ENCODE data around the gene CYTH1. TPM values are rescaled to one million over a fixed set of nuclear protein-coding genes. Genes with fewer than 3 reads are reported as not detected.
A peak's percentile ranks its signal among the peaks of the same experiment; 100 is the strongest.

The CYTH1 gene
- polyA plus RNA-seq, 1 experiment, result 12.8 TPM

DNA sequence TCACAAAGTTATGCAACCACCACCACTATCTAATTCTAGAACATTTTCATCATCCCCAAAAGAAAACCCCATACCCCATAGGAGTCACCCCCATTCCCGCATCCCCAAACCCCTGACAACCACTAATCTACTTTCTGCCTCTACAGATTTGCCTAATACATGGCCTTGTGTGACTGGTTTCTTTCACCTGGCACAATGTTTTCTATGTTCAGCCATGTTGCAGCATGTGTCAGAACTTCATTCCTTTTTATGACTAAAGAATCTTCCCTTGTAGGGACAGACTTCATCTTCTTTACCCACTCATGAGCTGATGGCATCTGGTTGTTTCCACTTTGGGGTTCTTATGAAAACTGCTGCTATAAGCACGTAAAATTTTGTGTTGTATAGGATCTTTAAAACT is 34.6 kb downstream of the CYTH1 start:
- TF ChIP-seq, protein P1, sequence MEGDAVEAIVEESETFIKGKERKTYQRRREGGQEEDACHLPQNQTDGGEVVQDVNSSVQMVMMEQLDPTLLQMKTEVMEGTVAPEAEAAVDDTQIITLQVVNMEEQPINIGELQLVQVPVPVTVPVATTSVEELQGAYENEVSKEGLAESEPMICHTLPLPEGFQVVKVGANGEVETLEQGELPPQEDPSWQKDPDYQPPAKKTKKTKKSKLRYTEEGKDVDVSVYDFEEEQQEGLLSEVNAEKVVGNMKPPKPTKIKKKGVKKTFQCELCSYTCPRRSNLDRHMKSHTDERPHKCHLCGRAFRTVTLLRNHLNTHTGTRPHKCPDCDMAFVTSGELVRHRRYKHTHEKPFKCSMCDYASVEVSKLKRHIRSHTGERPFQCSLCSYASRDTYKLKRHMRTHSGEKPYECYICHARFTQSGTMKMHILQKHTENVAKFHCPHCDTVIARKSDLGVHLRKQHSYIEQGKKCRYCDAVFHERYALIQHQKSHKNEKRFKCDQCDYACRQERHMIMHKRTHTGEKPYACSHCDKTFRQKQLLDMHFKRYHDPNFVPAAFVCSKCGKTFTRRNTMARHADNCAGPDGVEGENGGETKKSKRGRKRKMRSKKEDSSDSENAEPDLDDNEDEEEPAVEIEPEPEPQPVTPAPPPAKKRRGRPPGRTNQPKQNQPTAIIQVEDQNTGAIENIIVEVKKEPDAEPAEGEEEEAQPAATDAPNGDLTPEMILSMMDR (IDR thresholded peaks at IDR 0.05; ENCODE audit: insufficient read depth, low read depth, low read length), result no peak
- POLR2A ChIA-PET, result no interaction called here
- CTCF ChIA-PET, result interaction anchor here (1.7 kb wide), 1 partner anchor 38 kb away, joined by 5 read pairs; no protein-coding TSS in a partner anchor
- no peak overlapping the region for H3K4me3 ChIP-seq (ENCODE audit: low read depth, low read length)
- no peaks in the 10 kb centered on the region for H3K27me3 ChIP-seq (ENCODE audit: control insufficient read depth, insufficient read depth, low read length)
- no peak for DNase-seq (ENCODE audit: low read depth)
- no peaks in the 10 kb centered on the region for H3K36me3 ChIP-seq (ENCODE audit: control insufficient read depth, insufficient read depth, low read length)

DNA sequence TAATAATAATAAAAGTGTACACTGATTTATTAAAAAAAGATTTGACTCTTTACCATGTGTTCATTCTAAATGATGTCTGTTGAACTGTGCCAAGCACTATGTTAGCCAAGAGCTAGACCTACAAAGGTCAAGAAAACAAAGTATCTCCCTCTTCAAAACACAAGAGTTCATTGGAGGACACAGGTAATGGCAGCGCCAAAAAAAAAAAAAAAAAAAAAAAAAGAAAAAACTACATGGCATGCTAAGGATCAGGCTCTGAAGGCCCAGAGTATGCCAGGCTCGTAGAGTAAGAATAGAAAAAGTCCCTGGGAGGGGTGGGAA is 35.2 kb downstream of the CYTH1 start:
- no peak overlapping the region for H3K4me3 ChIP-seq (ENCODE audit: low read depth, low read length)
- TF ChIP-seq, protein P1 (IDR thresholded peaks at IDR 0.05; ENCODE audit: insufficient read depth, low read depth, low read length), result no peak
- ChIA-PET POLR2A (no interaction called here), CTCF (interaction anchor here (0.7 to 2.1 kb wide), 7 partner anchors 16 to 597 kb away, joined by 3 to 10 read pairs (median 4); no protein-coding TSS in a partner anchor)
- no peak for DNase-seq (ENCODE audit: low read depth)
- no peaks in the 10 kb centered on the region for H3K36me3 ChIP-seq (ENCODE audit: control insufficient read depth, insufficient read depth, low read length)
- H3K27me3 ChIP-seq (ENCODE audit: control insufficient read depth, insufficient read depth, low read length), result no peaks in the 10 kb centered on the region

DNA sequence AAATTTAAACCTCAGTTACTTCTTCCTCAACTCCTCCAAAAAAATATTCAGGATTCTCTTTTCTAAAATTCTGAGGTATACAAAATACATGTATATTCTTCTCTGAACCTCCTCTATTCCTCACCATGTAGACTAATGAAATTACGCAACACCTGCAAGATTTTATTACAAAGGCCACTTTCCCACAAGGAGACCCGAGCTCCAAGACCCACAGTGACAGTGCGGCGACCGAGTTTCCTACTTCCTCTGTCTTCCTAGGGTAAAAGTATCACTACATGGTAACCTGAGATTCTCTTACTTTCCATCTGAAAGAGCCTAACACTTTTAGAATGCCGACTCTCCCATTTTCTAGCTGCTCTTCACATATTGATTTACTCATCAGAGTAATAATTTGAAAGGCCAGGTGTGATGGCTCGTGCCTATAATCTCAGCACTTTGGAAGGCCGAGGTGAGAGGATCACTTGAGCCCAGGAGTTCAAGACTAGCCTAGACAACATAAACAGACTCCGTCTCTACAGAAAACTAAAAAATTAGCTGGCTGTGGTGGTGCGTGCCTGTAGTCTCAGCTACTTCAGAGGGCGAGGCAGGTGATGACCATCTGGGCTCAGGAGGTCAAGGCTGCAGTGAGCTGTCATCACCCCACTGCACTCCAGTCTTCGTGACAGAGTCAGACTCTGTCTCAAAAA is 35.7 kb downstream of the CYTH1 start:
- no peaks in the 10 kb centered on the region for H3K36me3 ChIP-seq (ENCODE audit: control insufficient read depth, insufficient read depth, low read length)
- DNase-seq (ENCODE audit: low read depth), result no peak
- CTCF ChIA-PET, result interaction anchor here (0.6 to 2.1 kb wide), 9 partner anchors 17 to 637 kb away, joined by 3 to 10 read pairs (median 4); no protein-coding TSS in a partner anchor
- POLR2A ChIA-PET, result no interaction called here
- no peaks in the 10 kb centered on the region for H3K27me3 ChIP-seq (ENCODE audit: control insufficient read depth, insufficient read depth, low read length)
- TF ChIP-seq, protein P1 (IDR thresholded peaks at IDR 0.05; ENCODE audit: insufficient read depth, low read depth, low read length), result no peak
- no peak overlapping the region for H3K4me3 ChIP-seq (ENCODE audit: low read depth, low read length)

DNA sequence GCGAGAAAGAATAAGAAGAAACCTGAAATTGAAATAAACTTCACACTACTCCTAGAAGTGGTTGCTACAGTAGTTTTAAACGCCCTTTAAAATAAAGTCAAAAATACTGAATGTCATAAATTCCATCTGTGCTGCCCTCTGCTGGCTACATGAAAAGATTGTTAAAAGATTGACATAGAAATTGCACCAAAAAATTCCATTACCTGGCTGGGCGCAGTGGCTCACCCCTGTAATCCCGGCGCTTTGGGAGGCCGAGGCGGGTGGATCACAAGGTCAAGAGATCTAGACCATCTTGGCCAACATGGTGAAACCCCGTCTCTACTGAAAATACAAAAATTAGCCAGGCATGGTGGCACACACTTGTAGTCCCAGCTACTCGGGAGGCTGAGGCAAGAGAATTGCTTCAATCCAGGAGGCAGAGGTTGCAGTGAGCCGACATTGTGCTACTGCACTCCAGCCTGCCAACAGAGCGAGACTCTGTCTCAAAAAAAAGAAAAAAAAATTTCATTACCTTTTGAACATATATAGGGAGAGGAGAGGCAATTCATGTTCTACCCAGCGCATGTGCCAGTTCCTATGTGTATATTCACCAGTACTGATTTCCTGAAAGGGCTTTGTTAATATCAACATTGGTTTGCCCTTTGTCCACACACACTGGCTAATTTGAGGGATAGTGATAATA is 36.5 kb downstream of the CYTH1 start:
- no peak for DNase-seq (ENCODE audit: low read depth)
- ChIA-PET POLR2A (no interaction called here), CTCF (interaction anchor here (0.6 to 2.1 kb wide), 6 partner anchors 19 to 636 kb away, joined by 3 to 10 read pairs (median 4); no protein-coding TSS in a partner anchor)
- Histone ChIP-seq H3K4me3 (ENCODE audit: low read depth, low read length) (no peak overlapping the region), H3K27me3 (ENCODE audit: control insufficient read depth, insufficient read depth, low read length) (no peaks in the 10 kb centered on the region), H3K36me3 (ENCODE audit: control insufficient read depth, insufficient read depth, low read length) (no peaks in the 10 kb centered on the region)
- TF ChIP-seq, protein P1 (IDR thresholded peaks at IDR 0.05; ENCODE audit: insufficient read depth, low read depth, low read length), result peak; percentile 47

DNA sequence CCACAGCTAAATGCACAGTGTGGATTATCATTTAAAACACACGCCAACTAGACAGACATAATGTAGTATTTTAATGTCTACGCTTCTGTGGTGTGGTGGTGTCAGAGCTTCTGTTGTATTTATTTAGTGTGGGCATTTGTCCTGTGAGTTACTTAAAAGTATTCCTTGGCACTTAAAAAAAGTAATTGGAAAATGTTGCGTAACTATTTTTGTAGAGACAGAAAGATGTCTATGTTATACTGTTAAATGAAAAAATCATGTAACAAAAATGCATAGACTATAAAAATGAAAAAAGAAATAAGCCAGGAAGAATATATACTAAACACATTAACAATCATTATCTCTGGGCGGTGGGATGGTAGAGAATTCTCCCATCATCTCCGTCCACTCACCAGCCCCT is 39.2 kb downstream of the CYTH1 start:
- CTCF ChIA-PET, result interaction anchor here (1.0 to 3.3 kb wide), 4 partner anchors 20 to 246 kb away, joined by 3 to 12 read pairs (median 7); no protein-coding TSS in a partner anchor
- POLR2A ChIA-PET, result interaction anchor here (0.7 kb wide), 1 partner anchor 391 kb away, joined by 3 read pairs; no protein-coding TSS in a partner anchor
- Histone ChIP-seq H3K36me3 (ENCODE audit: control insufficient read depth, insufficient read depth, low read length) (no peaks in the 10 kb centered on the region), H3K4me3 (ENCODE audit: low read depth, low read length) (no peak overlapping the region), H3K27me3 (ENCODE audit: control insufficient read depth, insufficient read depth, low read length) (no peaks in the 10 kb centered on the region)
- no peak for DNase-seq (ENCODE audit: low read depth)
- TF ChIP-seq, protein P1 (IDR thresholded peaks at IDR 0.05; ENCODE audit: insufficient read depth, low read depth, low read length), result no peak
